ENCODE results near the gene RHBDD1.

GRCh38 chr2:226893216-226893615 lies 57.4 kb downstream of the RHBDD1 start:
- TF ChIP-seq POLR2A (IDR thresholded peaks at IDR 0.05) (no peak), CTCF (IDR thresholded peaks at IDR 0.05) (no peak)
